ENCODE data around the gene GABRA4. TPM values are rescaled to one million over a fixed set of nuclear protein-coding genes. Genes with fewer than 3 reads are reported as not detected.
A peak's percentile ranks its signal among the peaks of the same experiment; 100 is the strongest.

Gene GABRA4
- total RNA-seq, 1 donor from 2014 or later, result 0.13 TPM

- H3K4me1 Mint-ChIP-seq (ENCODE audit: unreplicated experiment), result no peaks in the 10 kb centered on the region
- no peaks in the 10 kb centered on the region for H3K36me3 Mint-ChIP-seq (ENCODE audit: low read depth, unreplicated experiment)
- peaks cover 5% of the 10 kb centered on the region for H3K27me3 Mint-ChIP-seq (ENCODE audit: unreplicated experiment)
- DNase-seq (ENCODE audit: low spot score), result no peak
- no peak overlapping the region for H3K4me3 Mint-ChIP-seq (ENCODE audit: unreplicated experiment)
- no peaks in the 10 kb centered on the region for H3K9me3 Mint-ChIP-seq (ENCODE audit: unreplicated experiment)
- H3K27ac Mint-ChIP-seq (ENCODE audit: unreplicated experiment), result no peak overlapping the region
- TF ChIP-seq, protein P1, sequence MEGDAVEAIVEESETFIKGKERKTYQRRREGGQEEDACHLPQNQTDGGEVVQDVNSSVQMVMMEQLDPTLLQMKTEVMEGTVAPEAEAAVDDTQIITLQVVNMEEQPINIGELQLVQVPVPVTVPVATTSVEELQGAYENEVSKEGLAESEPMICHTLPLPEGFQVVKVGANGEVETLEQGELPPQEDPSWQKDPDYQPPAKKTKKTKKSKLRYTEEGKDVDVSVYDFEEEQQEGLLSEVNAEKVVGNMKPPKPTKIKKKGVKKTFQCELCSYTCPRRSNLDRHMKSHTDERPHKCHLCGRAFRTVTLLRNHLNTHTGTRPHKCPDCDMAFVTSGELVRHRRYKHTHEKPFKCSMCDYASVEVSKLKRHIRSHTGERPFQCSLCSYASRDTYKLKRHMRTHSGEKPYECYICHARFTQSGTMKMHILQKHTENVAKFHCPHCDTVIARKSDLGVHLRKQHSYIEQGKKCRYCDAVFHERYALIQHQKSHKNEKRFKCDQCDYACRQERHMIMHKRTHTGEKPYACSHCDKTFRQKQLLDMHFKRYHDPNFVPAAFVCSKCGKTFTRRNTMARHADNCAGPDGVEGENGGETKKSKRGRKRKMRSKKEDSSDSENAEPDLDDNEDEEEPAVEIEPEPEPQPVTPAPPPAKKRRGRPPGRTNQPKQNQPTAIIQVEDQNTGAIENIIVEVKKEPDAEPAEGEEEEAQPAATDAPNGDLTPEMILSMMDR (IDR thresholded peaks at IDR 0.05; ENCODE audit: unreplicated experiment), result no peak
Measured at GRCh38 chr4:46999566-46999965, 6.2 kb upstream of the GABRA4 start.

- DNase-seq (ENCODE audit: low spot score), result no peak
- peaks cover 24% of the 10 kb centered on the region for H3K27me3 Mint-ChIP-seq (ENCODE audit: unreplicated experiment)
- H3K36me3 Mint-ChIP-seq (ENCODE audit: low read depth, unreplicated experiment), result no peaks in the 10 kb centered on the region
- peaks cover 12% of the 10 kb centered on the region for H3K4me1 Mint-ChIP-seq (ENCODE audit: unreplicated experiment)
- peak overlapping the region; percentile 73 for H3K4me3 Mint-ChIP-seq (ENCODE audit: unreplicated experiment)
- H3K9me3 Mint-ChIP-seq (ENCODE audit: unreplicated experiment), result no peaks in the 10 kb centered on the region
- TF ChIP-seq, protein P1 (IDR thresholded peaks at IDR 0.05; ENCODE audit: unreplicated experiment), result no peak
- H3K27ac Mint-ChIP-seq (ENCODE audit: unreplicated experiment), result no peak overlapping the region
Measured at GRCh38 chr4:46994007-46994405, 625 bp upstream of the GABRA4 start.

GRCh38 chr4:46992338-46992737, 1.0 kb downstream of the GABRA4 start:
- DNase-seq (ENCODE audit: low spot score), result no peak
- TF ChIP-seq, protein P1 (IDR thresholded peaks at IDR 0.05; ENCODE audit: unreplicated experiment), result no peak
- Mint-ChIP-seq H3K4me1 (ENCODE audit: unreplicated experiment) (peaks cover 12% of the 10 kb centered on the region), H3K27ac (ENCODE audit: unreplicated experiment) (no peak overlapping the region), H3K4me3 (ENCODE audit: unreplicated experiment) (peak overlapping the region; percentile 79), H3K36me3 (ENCODE audit: low read depth, unreplicated experiment) (no peaks in the 10 kb centered on the region), H3K27me3 (ENCODE audit: unreplicated experiment) (peaks cover 24% of the 10 kb centered on the region), H3K9me3 (ENCODE audit: unreplicated experiment) (no peaks in the 10 kb centered on the region)

DNA sequence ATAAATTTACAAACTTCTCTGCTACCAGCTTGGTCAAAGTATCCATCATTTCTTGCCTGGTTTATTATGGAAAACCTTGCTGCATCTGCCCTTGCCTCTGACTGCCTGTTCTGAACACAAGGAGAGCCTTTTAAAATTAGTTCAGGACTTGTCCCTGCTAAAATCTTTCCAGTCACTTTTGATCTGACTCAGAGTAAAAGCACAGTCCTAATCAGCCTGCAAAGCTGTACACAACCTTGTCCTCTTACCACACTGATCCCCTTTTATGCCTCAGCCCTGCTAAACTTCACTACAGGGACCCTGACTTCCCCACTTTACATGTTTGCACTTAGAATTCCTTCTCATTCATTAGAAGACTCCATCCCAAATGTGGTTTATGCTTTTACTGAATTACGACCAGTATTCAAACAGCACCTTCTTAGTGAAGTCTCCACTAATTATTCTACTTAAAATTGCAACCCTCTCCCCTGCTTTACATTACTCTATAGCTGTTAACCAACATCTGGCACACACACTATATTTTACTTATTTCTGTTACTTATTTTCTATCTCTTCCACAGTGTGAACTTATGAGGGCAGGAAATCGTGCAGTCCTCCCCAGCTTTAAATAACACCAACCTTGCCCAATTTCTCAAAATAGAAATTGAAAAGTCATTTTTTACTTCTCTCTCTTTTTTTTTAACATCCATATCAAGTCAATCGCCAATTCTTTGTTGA, 6.3 kb downstream of the GABRA4 start:
- H3K9me3 Mint-ChIP-seq (ENCODE audit: unreplicated experiment), result no peaks in the 10 kb centered on the region
- H3K4me3 Mint-ChIP-seq (ENCODE audit: unreplicated experiment), result no peak overlapping the region
- H3K27me3 Mint-ChIP-seq (ENCODE audit: unreplicated experiment), result peaks cover 4% of the 10 kb centered on the region
- no peaks in the 10 kb centered on the region for H3K4me1 Mint-ChIP-seq (ENCODE audit: unreplicated experiment)
- H3K36me3 Mint-ChIP-seq (ENCODE audit: low read depth, unreplicated experiment), result no peaks in the 10 kb centered on the region
- DNase-seq (ENCODE audit: low spot score), result no peak
- H3K27ac Mint-ChIP-seq (ENCODE audit: unreplicated experiment), result no peak overlapping the region
- TF ChIP-seq, protein P1 (IDR thresholded peaks at IDR 0.05; ENCODE audit: unreplicated experiment), result no peak

- H3K4me3 Mint-ChIP-seq (ENCODE audit: unreplicated experiment), result no peak overlapping the region
- no peaks in the 10 kb centered on the region for H3K36me3 Mint-ChIP-seq (ENCODE audit: low read depth, unreplicated experiment)
- no peak for DNase-seq (ENCODE audit: low spot score)
- H3K27me3 Mint-ChIP-seq (ENCODE audit: unreplicated experiment), result no peaks in the 10 kb centered on the region
- TF ChIP-seq, protein P1 (IDR thresholded peaks at IDR 0.05; ENCODE audit: unreplicated experiment), result no peak
- H3K27ac Mint-ChIP-seq (ENCODE audit: unreplicated experiment), result no peak overlapping the region
- H3K4me1 Mint-ChIP-seq (ENCODE audit: unreplicated experiment), result peaks cover 5% of the 10 kb centered on the region
- H3K9me3 Mint-ChIP-seq (ENCODE audit: unreplicated experiment), result no peaks in the 10 kb centered on the region
Measured at GRCh38 chr4:46984781-46985180, 8.6 kb downstream of the GABRA4 start.

All from endothelial cell (in vitro differentiated cells).